ENCODE data around the gene SBF2. TPM values are rescaled to one million over a fixed set of nuclear protein-coding genes. Genes with fewer than 3 reads are reported as not detected.
"Not testable (repeated sequence)": the region's sequence is repeated elsewhere in the genome, so short reads cannot be mapped to it uniquely, and the experiment has no call there.

The SBF2 gene
- total RNA-seq, 4 donors from 2014 or later: 53.8 to 125 (median 76.4) TPM

- DNase-seq (ENCODE audit: low spot score): no peak
- ATAC-seq (ENCODE audit: low FRiP score): no peak
- TF ChIP-seq CTCF (IDR thresholded peaks at IDR 0.05): no peak
Measured at GRCh38 chr11:10149553-10149952, 144.5 kb downstream of the SBF2 start.

GRCh38 chr11:10147195-10147594 is 146.8 kb downstream of the SBF2 start:
- no peak for ATAC-seq (ENCODE audit: low FRiP score)
- no peak for DNase-seq (ENCODE audit: low spot score)
- TF ChIP-seq CTCF (IDR thresholded peaks at IDR 0.05): no peak

- no peak for TF ChIP-seq CTCF (IDR thresholded peaks at IDR 0.05)
- ATAC-seq (ENCODE audit: low FRiP score) (no peak), DNase-seq (ENCODE audit: low spot score) (no peak)
Measured at GRCh38 chr11:10144954-10145353, 149.1 kb downstream of the SBF2 start.

GRCh38 chr11:10139656-10140055 is 154.4 kb downstream of the SBF2 start:
- ATAC-seq (ENCODE audit: low FRiP score) (peak; percentile 88), DNase-seq (ENCODE audit: low spot score) (no peak)
- TF ChIP-seq CTCF (IDR thresholded peaks at IDR 0.05): no peak

GRCh38 chr11:10139143-10139542 is 154.9 kb downstream of the SBF2 start:
- DNase-seq (ENCODE audit: low spot score) (no peak), ATAC-seq (ENCODE audit: low FRiP score) (no peak)
- TF ChIP-seq CTCF (IDR thresholded peaks at IDR 0.05): no peak

GRCh38 chr11:10134975-10135481 is 159.0 kb downstream of the SBF2 start:
- no peak for DNase-seq (ENCODE audit: low spot score)

GRCh38 chr11:10134226-10134625 is 159.8 kb downstream of the SBF2 start:
- ATAC-seq (ENCODE audit: low FRiP score); DNase-seq (ENCODE audit: low spot score): not testable (repeated sequence)

More at GRCh38 chr11:10134975-10135481, 159.0 kb downstream of the SBF2 start:
- no peak for ATAC-seq (ENCODE audit: low FRiP score)
- TF ChIP-seq CTCF (IDR thresholded peaks at IDR 0.05): no peak

- not testable (repeated sequence) for DNase-seq (ENCODE audit: low spot score); ATAC-seq (ENCODE audit: low FRiP score)
Measured at GRCh38 chr11:10133251-10133650, 160.8 kb downstream of the SBF2 start.
